ENCODE measurements around the gene REST. TPM values are rescaled to one million over a fixed set of nuclear protein-coding genes. Genes with fewer than 3 reads are reported as not detected.

The REST gene
- total and polyA plus RNA-seq, 2 donors (not counting 3 experiments of a cell fraction or from before 2014, with no cell fraction given): 7.0 to 45.9 TPM

GRCh38 chr4:56978750-56979303, 71.1 kb downstream of the REST start, which contains the start of gene POLR2B:
TSS of gene POLR2B (plus strand) at chr4:56978896. CDS start at chr4:56978986, 90 bp downstream.
- dilution Hi-C loops (cut with MboI; ENCODE audit: extremely low pct_ligation_motif_present, low sequenced_read_pairs) (no loop called here), intact Hi-C loops (cut with micrococcal nuclease) (loop anchor here (2.0 kb wide), 1 partner anchor 102 kb away; no protein-coding TSS in a partner anchor)
- H3K27me3 ChIP-seq (ENCODE audit: control insufficient read depth in 2 of 2, insufficient read depth in 2 of 2, low read length in 2 of 2): no peaks in the 10 kb centered on the region
- peak within 1 kb of the TSS; percentile 100 for H3K27ac ChIP-seq (ENCODE audit: insufficient read depth, low read depth, low read length)
- no peaks in the 10 kb centered on the region for H3K9me3 ChIP-seq (replicated peaks; ENCODE audit: control insufficient read depth, insufficient read depth, low read length)
- H3K4me3 ChIP-seq (replicated peaks in 1 of 3; ENCODE audit: insufficient read depth in 1 of 3, low read depth in 1 of 3, low read length in 3 of 3): peak within 1 kb of the TSS; percentile 14 to 93 (median 88)
- no peak for TF ChIP-seq CTCF (IDR thresholded peaks at IDR 0.05; ENCODE audit: extremely low read depth in 1 of 2, insufficient read depth in 1 of 2, low read depth in 1 of 2, low read length in 2 of 2)
- TF ChIP-seq POLR2AphosphoS5 (IDR thresholded peaks at IDR 0.05; ENCODE audit: insufficient read depth, low read depth, low read length): peak; percentile 71
- TF ChIP-seq MYC (IDR thresholded peaks at IDR 0.05; ENCODE audit: low read depth, low read length): no peak
- TF ChIP-seq JUN (IDR thresholded peaks at IDR 0.05; ENCODE audit: borderline replicate concordance, insufficient read depth, insufficient read length, low read depth): no peak
- TF ChIP-seq FOS (IDR thresholded peaks at IDR 0.05; ENCODE audit: borderline replicate concordance, insufficient read depth, low read length): no peak
- no peak for TF ChIP-seq GATA2 (IDR thresholded peaks at IDR 0.05; ENCODE audit: insufficient read depth, insufficient read length, low read depth, low read length)
- peak; percentile 91 for TF ChIP-seq POLR2A (IDR thresholded peaks at IDR 0.05; ENCODE audit: low read depth, low read length)
- TF ChIP-seq EZH2 (IDR thresholded peaks at IDR 0.05; ENCODE audit: borderline replicate concordance, low read depth, low read length, severe bottlenecking): no peak
- no peak for TF ChIP-seq MAX (IDR thresholded peaks at IDR 0.05; ENCODE audit: insufficient read depth, insufficient read length)
- POLR2A ChIA-PET: interaction anchor here (1.0 to 1.4 kb wide), 2 partner anchors 17 to 71 kb away, joined by 5 to 6 read pairs; partner anchors contain the start of gene REST
- no peaks in the 10 kb centered on the region for H3K9me1 ChIP-seq (replicated peaks; ENCODE audit: control insufficient read depth, extremely low read depth, insufficient read depth, low read length)
- H3K79me2 ChIP-seq (ENCODE audit: control insufficient read depth, insufficient read depth, low read length): peaks cover 73% of the 10 kb centered on the region
- H2AFZ ChIP-seq (ENCODE audit: low read depth, low read length): peak within 1 kb of the TSS; percentile 19
- H3K9ac ChIP-seq (replicated peaks; ENCODE audit: extremely low read depth, insufficient read depth, low read length): peak within 1 kb of the TSS; percentile 82
- peaks cover 0 to 5% of the 10 kb centered on the region in 2 experiments for H3K36me3 ChIP-seq (ENCODE audit: control insufficient read depth in 2 of 2, extremely low read depth in 1 of 2, insufficient read depth in 2 of 2, low read length in 2 of 2)
- peak within 1 kb of the TSS; percentile 95 for H3K4me2 ChIP-seq (ENCODE audit: insufficient read depth, low read length)
- BruUV-seq (replicated peaks): TSS peak; percentile 53
- H4K20me1 ChIP-seq (replicated peaks; ENCODE audit: control insufficient read depth, extremely low read depth, insufficient read depth, low read length): no peaks in the 10 kb centered on the region
- DNase-seq (ENCODE audit: low read depth, low spot score) (peak; percentile 95), FAIRE-seq (peak; percentile 74)
- peaks cover 37% of the 10 kb centered on the region for H3K4me1 ChIP-seq (ENCODE audit: control insufficient read depth, extremely low read depth, insufficient read depth, low read length)
- CTCF ChIA-PET: interaction anchor here (1.0 to 2.1 kb wide), 3 partner anchors 10 to 70 kb away, joined by 3 to 6 read pairs (median 5); no protein-coding TSS in a partner anchor

Measured in endothelial cell of umbilical vein (primary cell).